ENCODE data around the gene HERPUD1.

Gene HERPUD1

DNA sequence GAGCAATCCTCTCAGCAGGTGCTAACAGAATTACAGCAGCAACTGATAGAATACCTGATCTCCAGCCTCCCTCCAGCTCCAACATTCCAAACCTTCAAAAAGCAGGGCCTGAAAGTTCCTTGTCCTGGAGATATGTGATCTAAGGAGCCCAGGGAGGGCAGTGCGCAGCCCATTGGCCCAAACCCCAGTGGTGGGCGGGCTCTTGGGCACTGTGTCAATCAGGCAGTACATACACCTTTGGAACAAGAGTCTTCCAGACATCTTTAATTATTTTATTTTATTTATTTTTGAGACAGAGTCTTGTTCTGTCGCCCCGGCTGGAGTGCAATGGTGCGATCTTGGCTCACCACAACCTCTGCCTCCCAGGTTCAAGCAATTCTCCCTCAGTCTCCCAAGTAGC, 42.7 kb upstream of the HERPUD1 start:
- peaks cover 6 to 15% of the 10 kb centered on the region in 2 donors for H3K9me3 ChIP-seq (replicated peaks in 1 of 2; ENCODE audit: control insufficient read depth in 2 of 2, insufficient read depth in 1 of 2, low read depth in 1 of 2, low read length in 2 of 2)
- H3K27me3 ChIP-seq (ENCODE audit: control insufficient read depth in 3 of 3, insufficient read depth in 3 of 3, low read depth in 1 of 3, low read length in 3 of 3): no peaks in the 10 kb centered on the region
- no peak overlapping the region for H3K14ac ChIP-seq (ENCODE audit: low read length)
- no peak overlapping the region for H4K91ac ChIP-seq (ENCODE audit: low read depth, low read length, poor library complexity)
- H4K8ac ChIP-seq (ENCODE audit: low read depth, low read length): no peak overlapping the region
- no peaks in the 10 kb centered on the region for H3K4me1 ChIP-seq (ENCODE audit: control insufficient read depth in 2 of 2, insufficient read depth in 1 of 2, low read depth in 1 of 2, low read length in 2 of 2)
- H3K4me2 ChIP-seq (ENCODE audit: insufficient read depth, low read length, poor library complexity, severe bottlenecking): no peak overlapping the region
- no peak overlapping the region for H3K18ac ChIP-seq (ENCODE audit: low read length)
- DNase-seq (ENCODE audit: low spot score): no peak
- H2AFZ ChIP-seq (ENCODE audit: low read length): no peak overlapping the region
- WGBS, 2 donors (ENCODE audit: extremely low coverage in 2 of 2, insufficient read length in 2 of 2, insufficient replicate concordance in 1 of 2): no CpG with 5 or more reads among the region's 5 CpGs
- no peak overlapping the region for H2BK15ac ChIP-seq (ENCODE audit: low read length)
- no peak overlapping the region for H3K9ac ChIP-seq (ENCODE audit: low read depth, low read length, poor library complexity)
- no peaks in the 10 kb centered on the region for H3K79me1 ChIP-seq (ENCODE audit: low read depth, low read length)
- no peaks in the 10 kb centered on the region for H3K36me3 ChIP-seq (replicated peaks in 1 of 2; ENCODE audit: control insufficient read depth in 2 of 2, insufficient read depth in 2 of 2, low read length in 2 of 2)
- H3K4ac ChIP-seq (ENCODE audit: low read length): no peak overlapping the region
- H3K27ac ChIP-seq (replicated peaks; ENCODE audit: low read length): no peak overlapping the region
- no peak overlapping the region for H3K23ac ChIP-seq (ENCODE audit: low read depth, low read length, poor library complexity)
- H2BK5ac ChIP-seq (ENCODE audit: low read length): no peak overlapping the region
- no peak overlapping the region for H2BK120ac ChIP-seq (ENCODE audit: low read depth, low read length)
- no peak overlapping the region for H2BK12ac ChIP-seq (ENCODE audit: low read length)
- H2AK5ac ChIP-seq (ENCODE audit: low read depth, low read length): no peak overlapping the region
- no peak overlapping the region for H3K4me3 ChIP-seq (ENCODE audit: low read length in 2 of 2)

DNA sequence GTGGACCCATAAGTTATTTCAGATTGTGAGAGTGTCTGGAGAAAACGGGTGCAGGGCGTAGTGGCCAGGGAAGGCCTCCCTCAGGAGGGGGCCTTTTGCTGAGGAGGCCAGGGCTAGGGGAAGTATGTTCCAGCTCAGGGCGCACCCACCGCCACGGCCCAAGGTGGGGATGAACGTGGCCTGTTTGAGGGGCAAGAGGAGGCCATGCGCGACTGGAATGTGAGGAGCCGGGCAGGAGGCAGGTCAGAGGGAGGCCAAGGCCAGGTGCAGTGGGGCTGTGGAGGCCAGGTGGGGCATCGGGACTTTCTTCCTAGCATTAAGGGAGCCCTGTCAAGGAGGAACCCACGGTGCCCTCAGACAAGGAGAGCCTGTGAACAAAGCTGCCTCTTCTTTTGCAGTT, 40.3 kb upstream of the HERPUD1 start:
- H2BK12ac ChIP-seq (ENCODE audit: low read length): no peak overlapping the region
- H3K4me2 ChIP-seq (ENCODE audit: insufficient read depth, low read length, poor library complexity, severe bottlenecking): no peak overlapping the region
- no peaks in the 10 kb centered on the region for H3K4me1 ChIP-seq (ENCODE audit: control insufficient read depth in 2 of 2, insufficient read depth in 1 of 2, low read depth in 1 of 2, low read length in 2 of 2)
- H3K18ac ChIP-seq (ENCODE audit: low read length): peak overlapping the region; percentile 11
- H3K23ac ChIP-seq (ENCODE audit: low read depth, low read length, poor library complexity): peak overlapping the region; percentile 1
- no peak overlapping the region for H2AFZ ChIP-seq (ENCODE audit: low read length)
- no peak overlapping the region for H4K8ac ChIP-seq (ENCODE audit: low read depth, low read length)
- H4K91ac ChIP-seq (ENCODE audit: low read depth, low read length, poor library complexity): no peak overlapping the region
- no peak for DNase-seq (ENCODE audit: low spot score)
- H3K9ac ChIP-seq (ENCODE audit: low read depth, low read length, poor library complexity): no peak overlapping the region
- H3K27ac ChIP-seq (replicated peaks; ENCODE audit: low read length): no peak overlapping the region
- H3K4me3 ChIP-seq (ENCODE audit: low read length in 2 of 2): no peak overlapping the region
- H3K9me3 ChIP-seq (replicated peaks in 1 of 2; ENCODE audit: control insufficient read depth in 2 of 2, insufficient read depth in 1 of 2, low read depth in 1 of 2, low read length in 2 of 2): no peaks in the 10 kb centered on the region
- no peaks in the 10 kb centered on the region for H3K79me1 ChIP-seq (ENCODE audit: low read depth, low read length)
- WGBS, 2 donors (ENCODE audit: extremely low coverage in 2 of 2, insufficient read length in 2 of 2, insufficient replicate concordance in 1 of 2): no CpG with 5 or more reads among the region's 11 CpGs
- no peak overlapping the region for H3K14ac ChIP-seq (ENCODE audit: low read length)
- H3K27me3 ChIP-seq (ENCODE audit: control insufficient read depth in 3 of 3, insufficient read depth in 3 of 3, low read depth in 1 of 3, low read length in 3 of 3): peaks cover 0 to 5% (median 0%) of the 10 kb centered on the region in 3 experiments
- H2AK5ac ChIP-seq (ENCODE audit: low read depth, low read length): no peak overlapping the region
- H2BK15ac ChIP-seq (ENCODE audit: low read length): no peak overlapping the region
- no peak overlapping the region for H2BK120ac ChIP-seq (ENCODE audit: low read depth, low read length)
- H3K36me3 ChIP-seq (replicated peaks in 1 of 2; ENCODE audit: control insufficient read depth in 2 of 2, insufficient read depth in 2 of 2, low read length in 2 of 2): no peaks in the 10 kb centered on the region
- no peak overlapping the region for H2BK5ac ChIP-seq (ENCODE audit: low read length)
- no peak overlapping the region for H3K4ac ChIP-seq (ENCODE audit: low read length)

DNA sequence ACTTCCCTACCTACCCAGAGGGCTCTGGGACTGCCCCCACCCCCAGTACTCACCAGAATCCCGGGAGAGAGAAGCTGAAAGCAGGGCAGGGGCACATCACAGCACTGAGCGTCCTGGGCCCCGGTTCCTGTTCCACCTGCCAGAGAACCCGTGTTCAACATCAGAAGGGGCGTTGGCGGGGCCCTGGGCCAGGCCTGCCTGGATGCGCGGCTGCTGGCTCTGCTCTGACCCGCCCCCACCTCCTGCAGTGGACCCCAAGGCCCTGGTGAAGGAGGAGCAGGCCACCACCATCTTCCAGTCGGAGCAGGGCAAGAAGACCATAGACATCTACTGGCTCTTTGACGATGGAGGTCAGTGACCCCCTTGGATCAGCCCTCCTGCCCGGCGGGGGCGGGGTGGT, 39.2 kb upstream of the HERPUD1 start:
- Histone ChIP-seq H3K14ac (ENCODE audit: low read length) (no peak overlapping the region), H2AFZ (ENCODE audit: low read length) (no peak overlapping the region), H3K18ac (ENCODE audit: low read length) (peak overlapping the region; percentile 33), H3K4me3 (ENCODE audit: low read length in 2 of 2) (no peak overlapping the region), H4K91ac (ENCODE audit: low read depth, low read length, poor library complexity) (no peak overlapping the region), H3K79me1 (ENCODE audit: low read depth, low read length) (no peaks in the 10 kb centered on the region), H2BK12ac (ENCODE audit: low read length) (no peak overlapping the region), H3K4ac (ENCODE audit: low read length) (no peak overlapping the region), H3K36me3 (replicated peaks in 1 of 2; ENCODE audit: control insufficient read depth in 2 of 2, insufficient read depth in 2 of 2, low read length in 2 of 2) (no peaks in the 10 kb centered on the region), H2BK15ac (ENCODE audit: low read length) (peak overlapping the region; percentile 18), H3K23ac (ENCODE audit: low read depth, low read length, poor library complexity) (no peak overlapping the region), H3K27me3 (ENCODE audit: control insufficient read depth in 3 of 3, insufficient read depth in 3 of 3, low read depth in 1 of 3, low read length in 3 of 3) (peaks cover 0 to 11% (median 0%) of the 10 kb centered on the region in 3 experiments), H2AK5ac (ENCODE audit: low read depth, low read length) (peak overlapping the region; percentile 8), H3K27ac (replicated peaks; ENCODE audit: low read length) (no peak overlapping the region), H2BK120ac (ENCODE audit: low read depth, low read length) (no peak overlapping the region), H2BK5ac (ENCODE audit: low read length) (no peak overlapping the region), H4K8ac (ENCODE audit: low read depth, low read length) (no peak overlapping the region), H3K9ac (ENCODE audit: low read depth, low read length, poor library complexity) (no peak overlapping the region), H3K4me1 (ENCODE audit: control insufficient read depth in 2 of 2, insufficient read depth in 1 of 2, low read depth in 1 of 2, low read length in 2 of 2) (no peaks in the 10 kb centered on the region), H3K9me3 (replicated peaks in 1 of 2; ENCODE audit: control insufficient read depth in 2 of 2, insufficient read depth in 1 of 2, low read depth in 1 of 2, low read length in 2 of 2) (no peaks in the 10 kb centered on the region), H3K4me2 (ENCODE audit: insufficient read depth, low read length, poor library complexity, severe bottlenecking) (no peak overlapping the region)
- WGBS, 2 donors (ENCODE audit: extremely low coverage in 2 of 2, insufficient read length in 2 of 2, insufficient replicate concordance in 1 of 2): no CpG with 5 or more reads among the region's 14 CpGs
- DNase-seq (ENCODE audit: low spot score): no peak

DNA sequence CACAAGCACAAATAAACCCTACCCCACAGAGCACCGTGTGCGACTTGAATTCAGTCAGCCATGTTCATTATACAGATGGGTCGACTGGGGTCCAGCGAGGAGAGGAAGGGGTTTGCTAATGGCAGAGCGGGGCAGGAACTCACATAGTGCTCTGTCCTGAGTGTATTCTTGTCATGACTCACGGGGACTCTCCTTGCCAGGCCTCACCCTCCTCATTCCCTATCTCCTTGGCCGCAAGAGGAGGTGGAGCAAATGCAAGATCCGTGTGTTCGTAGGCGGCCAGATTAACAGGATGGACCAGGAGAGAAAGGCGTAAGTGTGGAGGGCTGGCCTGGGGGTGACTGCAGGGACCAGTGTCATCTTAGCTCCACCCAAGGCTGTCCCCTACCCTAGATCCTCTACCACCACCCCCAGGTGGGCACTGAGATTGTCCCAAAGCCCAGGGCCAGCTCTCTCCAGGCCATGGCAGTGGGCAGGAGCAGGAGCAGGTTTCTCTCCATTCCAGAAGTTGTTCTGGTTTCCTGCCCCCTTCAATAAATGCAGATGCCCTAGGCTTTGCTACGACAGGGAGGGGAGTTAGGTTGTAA, 37.5 kb upstream of the HERPUD1 start:
- Histone ChIP-seq H4K91ac (ENCODE audit: low read depth, low read length, poor library complexity) (no peak overlapping the region), H2AK5ac (ENCODE audit: low read depth, low read length) (peak overlapping the region; percentile 96), H3K4me1 (ENCODE audit: control insufficient read depth in 2 of 2, insufficient read depth in 1 of 2, low read depth in 1 of 2, low read length in 2 of 2) (no peaks in the 10 kb centered on the region), H3K4me2 (ENCODE audit: insufficient read depth, low read length, poor library complexity, severe bottlenecking) (no peak overlapping the region), H2AFZ (ENCODE audit: low read length) (no peak overlapping the region), H3K79me1 (ENCODE audit: low read depth, low read length) (no peaks in the 10 kb centered on the region), H3K9ac (ENCODE audit: low read depth, low read length, poor library complexity) (peak overlapping the region; percentile 63), H3K23ac (ENCODE audit: low read depth, low read length, poor library complexity) (peak overlapping the region; percentile 75), H4K8ac (ENCODE audit: low read depth, low read length) (no peak overlapping the region), H3K4ac (ENCODE audit: low read length) (no peak overlapping the region), H3K27ac (replicated peaks; ENCODE audit: low read length) (no peak overlapping the region), H3K18ac (ENCODE audit: low read length) (peak overlapping the region; percentile 57), H2BK15ac (ENCODE audit: low read length) (peak overlapping the region; percentile 67), H2BK5ac (ENCODE audit: low read length) (no peak overlapping the region), H3K9me3 (replicated peaks in 1 of 2; ENCODE audit: control insufficient read depth in 2 of 2, insufficient read depth in 1 of 2, low read depth in 1 of 2, low read length in 2 of 2) (no peaks in the 10 kb centered on the region), H3K14ac (ENCODE audit: low read length) (peak overlapping the region; percentile 47), H3K27me3 (ENCODE audit: control insufficient read depth in 3 of 3, insufficient read depth in 3 of 3, low read depth in 1 of 3, low read length in 3 of 3) (peaks cover 0 to 24% (median 0%) of the 10 kb centered on the region in 3 experiments), H3K4me3 (ENCODE audit: low read length in 2 of 2) (no peak overlapping the region), H3K36me3 (replicated peaks in 1 of 2; ENCODE audit: control insufficient read depth in 2 of 2, insufficient read depth in 2 of 2, low read length in 2 of 2) (no peaks in the 10 kb centered on the region), H2BK120ac (ENCODE audit: low read depth, low read length) (no peak overlapping the region), H2BK12ac (ENCODE audit: low read length) (no peak overlapping the region)
- DNase-seq (ENCODE audit: low spot score): no peak
- no CpG with 5 or more reads among the region's 12 CpGs for WGBS, 2 donors (ENCODE audit: extremely low coverage in 2 of 2, insufficient read length in 2 of 2, insufficient replicate concordance in 1 of 2)
